Vagina (tissue), 2 donors: ENCODE measurements around the gene GATAD2A. TPM values are rescaled to one million over a fixed set of nuclear protein-coding genes. Genes with fewer than 3 reads are reported as not detected.
A peak's percentile ranks its signal among the peaks of the same experiment; 100 is the strongest.

Experiments used
- DNase-seq, 2 donors: peaks; one replicate each; pipeline ENCODE4 v3.0.0-alpha.2; 2017; ENCODE audit errors: extremely low spot score in 2 of 2
- H3K27ac ChIP-seq: fragments of 200-600 bp; sonication (generic); one replicate; pipeline ENCODE4 v1.5.1; 2019
- H3K27me3 ChIP-seq: fragments of 200-600 bp; sonication (generic); one replicate; pipeline ENCODE4 v1.5.1; 2019
- H3K36me3 ChIP-seq, 2 donors: fragments of 200-600 bp; sonication (generic); one replicate each; pipeline ENCODE4 v1.5.1; 2017 to 2019
- H3K4me1 ChIP-seq: fragments of 200-600 bp; sonication (generic); one replicate; pipeline ENCODE4 v1.5.1; 2019
- H3K4me3 ChIP-seq, 2 donors: fragments of 200-600 bp; sonication (generic); 1 replicate in 1 of 2; 2 replicates in 1 of 2; pipeline ENCODE4 v1.5.1; 2016 to 2019
- H3K9me3 ChIP-seq: fragments of 200-600 bp; sonication (generic); one replicate; pipeline ENCODE4 v1.5.1; 2019
- CTCF ChIP-seq, 3 experiments: fragments of 450-650 bp in 2 of 3; fragments of 200-600 bp in 1 of 3; sonication (generic) in 1 of 3; IDR thresholded peaks; one replicate each; pipeline ENCODE4 v1.5.1; 2017 to 2019; ENCODE audit warnings: antibody characterized with exemption in 3 of 3, mild to moderate bottlenecking in 2 of 3, moderate library complexity in 2 of 3
- POLR2A ChIP-seq, 2 donors: fragments of 450-650 bp; IDR thresholded peaks; one replicate each; pipeline ENCODE4 v1.6.1; 2017; ENCODE audit warnings: antibody characterized with exemption in 2 of 2, mild to moderate bottlenecking in 2 of 2, moderate library complexity in 2 of 2
- POLR2AphosphoS5 ChIP-seq, 2 donors: sonication (generic); formaldehyde crosslinking; IDR thresholded peaks; one replicate each; pipeline ENCODE4 v1.9.0; 2017; ENCODE audit warnings: antibody characterized with exemption in 2 of 2, mild to moderate bottlenecking in 2 of 2, low read depth in 1 of 2; ENCODE audit not compliant: insufficient read depth in 1 of 2
- intact Hi-C: fragments of 100-400 bp; cut with DNase I; formaldehyde crosslinking; loops from one replicate; pipeline ENCODE4 v1.15.1; 2023
- total RNA-seq: library from RNA; depleted of rRNA; stranded (reverse); fragments of >200 nt; gene quantifications from one replicate; pipeline ENCODE4 v1.2.3, GENCODE V29; 2016

Gene GATAD2A
- total RNA-seq, 1 donor from 2014 or later: 49.6 TPM

- H3K36me3 ChIP-seq: peaks cover 0 to 22% of the 10 kb centered on the region in 2 donors
- no peak for DNase-seq
- no peaks in the 10 kb centered on the region for H3K4me1 ChIP-seq
- TF ChIP-seq CTCF (IDR thresholded peaks at IDR 0.05): no peak
- H3K27ac ChIP-seq: no peak overlapping the region
- no peak overlapping the region for H3K4me3 ChIP-seq
- no peaks in the 10 kb centered on the region for H3K9me3 ChIP-seq
- intact Hi-C loops: no loop called here
- no peaks in the 10 kb centered on the region for H3K27me3 ChIP-seq
Measured at GRCh38 chr19:19507354-19507753, 101.9 kb downstream of the GATAD2A start.

GRCh38 chr19:19508217-19508616, 102.7 kb downstream of the GATAD2A start:
- intact Hi-C loops: no loop called here
- Histone ChIP-seq H3K9me3 (no peaks in the 10 kb centered on the region), H3K4me3 (no peak overlapping the region), H3K36me3 (peaks cover 0 to 16% of the 10 kb centered on the region in 2 donors), H3K4me1 (no peaks in the 10 kb centered on the region), H3K27me3 (no peaks in the 10 kb centered on the region), H3K27ac (no peak overlapping the region)
- TF ChIP-seq CTCF (IDR thresholded peaks at IDR 0.05) (no peak), POLR2A (IDR thresholded peaks at IDR 0.05) (no peak), POLR2AphosphoS5 (IDR thresholded peaks at IDR 0.05; ENCODE audit: insufficient read depth in 1 of 2, low read depth in 1 of 2) (no peak)
- DNase-seq: no peak

- H3K4me1 ChIP-seq: peaks cover 14% of the 10 kb centered on the region
- H3K36me3 ChIP-seq: peaks cover 0 to 8% of the 10 kb centered on the region in 2 donors
- no peaks in the 10 kb centered on the region for H3K27me3 ChIP-seq
- no peak for TF ChIP-seq POLR2A (IDR thresholded peaks at IDR 0.05)
- no peak for TF ChIP-seq POLR2AphosphoS5 (IDR thresholded peaks at IDR 0.05; ENCODE audit: insufficient read depth in 1 of 2, low read depth in 1 of 2)
- TF ChIP-seq CTCF (IDR thresholded peaks at IDR 0.05): no peak
- intact Hi-C loops: no loop called here
- H3K9me3 ChIP-seq: no peaks in the 10 kb centered on the region
- no peak for DNase-seq
- no peak overlapping the region for H3K27ac ChIP-seq
- no peak overlapping the region for H3K4me3 ChIP-seq
Measured at GRCh38 chr19:19510432-19510831, 105.0 kb downstream of the GATAD2A start.

- H3K4me3 ChIP-seq: peak overlapping the region; percentile 11 to 20
- intact Hi-C loops: no loop called here
- H3K27me3 ChIP-seq: no peaks in the 10 kb centered on the region
- H3K36me3 ChIP-seq: no peaks in the 10 kb centered on the region
- H3K27ac ChIP-seq: no peak overlapping the region
- H3K9me3 ChIP-seq: no peaks in the 10 kb centered on the region
- DNase-seq: no peak
- peaks cover 37% of the 10 kb centered on the region for H3K4me1 ChIP-seq
- TF ChIP-seq POLR2AphosphoS5 (IDR thresholded peaks at IDR 0.05; ENCODE audit: insufficient read depth in 1 of 2, low read depth in 1 of 2) (no peak), CTCF (IDR thresholded peaks at IDR 0.05) (no peak), POLR2A (IDR thresholded peaks at IDR 0.05) (no peak)
Measured at GRCh38 chr19:19513682-19514081, 108.2 kb downstream of the GATAD2A start.

- no peak overlapping the region for H3K27ac ChIP-seq
- DNase-seq: no peak
- H3K9me3 ChIP-seq: no peaks in the 10 kb centered on the region
- no peaks in the 10 kb centered on the region for H3K27me3 ChIP-seq
- peak overlapping the region; percentile 11 to 20 for H3K4me3 ChIP-seq
- no peak for TF ChIP-seq CTCF (IDR thresholded peaks at IDR 0.05)
- TF ChIP-seq POLR2AphosphoS5 (IDR thresholded peaks at IDR 0.05; ENCODE audit: insufficient read depth in 1 of 2, low read depth in 1 of 2): peak in 1 of 2 donors; percentile 26
- no peak for TF ChIP-seq POLR2A (IDR thresholded peaks at IDR 0.05)
- intact Hi-C loops: no loop called here
- H3K36me3 ChIP-seq: no peaks in the 10 kb centered on the region
- peaks cover 37% of the 10 kb centered on the region for H3K4me1 ChIP-seq
Measured at GRCh38 chr19:19514215-19514657, 108.8 kb downstream of the GATAD2A start.
